Uterus (tissue), 2 donors: ENCODE data around the gene DOK6.

Experiments
- POLR2A ChIP-seq, 2 donors: fragments of 450-650 bp; IDR thresholded peaks; one replicate each; pipeline ENCODE4 v1.6.1; 2016; ENCODE audit warnings: antibody characterized with exemption in 2 of 2, mild to moderate bottlenecking in 1 of 2, moderate library complexity in 1 of 2
- TF ChIP-seq, protein P1 (sequence below), 4 experiments: fragments of 200-600 bp in 2 of 4; fragments of 450-650 bp in 2 of 4; sonication (generic) in 2 of 4; IDR thresholded peaks; one replicate each; pipeline ENCODE4 v1.5.1; 2016 to 2019; ENCODE audit warnings: antibody characterized with exemption in 4 of 4, mild to moderate bottlenecking in 2 of 4, moderate library complexity in 1 of 4

DNA sequence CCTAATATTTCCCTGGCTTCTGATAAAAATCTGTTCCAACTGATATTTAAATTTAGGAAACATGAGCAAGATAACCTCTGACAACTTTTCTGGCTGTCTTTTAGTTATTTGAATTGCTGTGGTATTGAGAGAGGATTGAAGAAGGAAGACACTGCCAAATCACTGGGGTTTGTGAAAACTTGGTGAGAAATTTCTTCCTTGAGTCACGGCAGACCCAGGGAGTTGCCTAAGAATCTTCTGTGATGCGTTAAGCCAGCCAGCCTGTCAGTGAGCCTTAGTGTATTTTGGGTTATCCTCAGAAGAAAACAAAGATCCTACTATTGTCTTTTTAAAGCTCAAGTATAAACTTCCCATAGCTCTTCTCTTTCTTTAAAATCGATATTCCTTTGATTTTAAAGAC lies 17.5 kb upstream of the DOK6 start:
- TF ChIP-seq, protein P1, sequence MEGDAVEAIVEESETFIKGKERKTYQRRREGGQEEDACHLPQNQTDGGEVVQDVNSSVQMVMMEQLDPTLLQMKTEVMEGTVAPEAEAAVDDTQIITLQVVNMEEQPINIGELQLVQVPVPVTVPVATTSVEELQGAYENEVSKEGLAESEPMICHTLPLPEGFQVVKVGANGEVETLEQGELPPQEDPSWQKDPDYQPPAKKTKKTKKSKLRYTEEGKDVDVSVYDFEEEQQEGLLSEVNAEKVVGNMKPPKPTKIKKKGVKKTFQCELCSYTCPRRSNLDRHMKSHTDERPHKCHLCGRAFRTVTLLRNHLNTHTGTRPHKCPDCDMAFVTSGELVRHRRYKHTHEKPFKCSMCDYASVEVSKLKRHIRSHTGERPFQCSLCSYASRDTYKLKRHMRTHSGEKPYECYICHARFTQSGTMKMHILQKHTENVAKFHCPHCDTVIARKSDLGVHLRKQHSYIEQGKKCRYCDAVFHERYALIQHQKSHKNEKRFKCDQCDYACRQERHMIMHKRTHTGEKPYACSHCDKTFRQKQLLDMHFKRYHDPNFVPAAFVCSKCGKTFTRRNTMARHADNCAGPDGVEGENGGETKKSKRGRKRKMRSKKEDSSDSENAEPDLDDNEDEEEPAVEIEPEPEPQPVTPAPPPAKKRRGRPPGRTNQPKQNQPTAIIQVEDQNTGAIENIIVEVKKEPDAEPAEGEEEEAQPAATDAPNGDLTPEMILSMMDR (IDR thresholded peaks at IDR 0.05): no peak
- TF ChIP-seq POLR2A (IDR thresholded peaks at IDR 0.05): no peak
